Measurements from ENCODE around the gene NDUFS7.
A peak's percentile ranks its signal among the peaks of the same experiment; 100 is the strongest.

The NDUFS7 gene

DNA sequence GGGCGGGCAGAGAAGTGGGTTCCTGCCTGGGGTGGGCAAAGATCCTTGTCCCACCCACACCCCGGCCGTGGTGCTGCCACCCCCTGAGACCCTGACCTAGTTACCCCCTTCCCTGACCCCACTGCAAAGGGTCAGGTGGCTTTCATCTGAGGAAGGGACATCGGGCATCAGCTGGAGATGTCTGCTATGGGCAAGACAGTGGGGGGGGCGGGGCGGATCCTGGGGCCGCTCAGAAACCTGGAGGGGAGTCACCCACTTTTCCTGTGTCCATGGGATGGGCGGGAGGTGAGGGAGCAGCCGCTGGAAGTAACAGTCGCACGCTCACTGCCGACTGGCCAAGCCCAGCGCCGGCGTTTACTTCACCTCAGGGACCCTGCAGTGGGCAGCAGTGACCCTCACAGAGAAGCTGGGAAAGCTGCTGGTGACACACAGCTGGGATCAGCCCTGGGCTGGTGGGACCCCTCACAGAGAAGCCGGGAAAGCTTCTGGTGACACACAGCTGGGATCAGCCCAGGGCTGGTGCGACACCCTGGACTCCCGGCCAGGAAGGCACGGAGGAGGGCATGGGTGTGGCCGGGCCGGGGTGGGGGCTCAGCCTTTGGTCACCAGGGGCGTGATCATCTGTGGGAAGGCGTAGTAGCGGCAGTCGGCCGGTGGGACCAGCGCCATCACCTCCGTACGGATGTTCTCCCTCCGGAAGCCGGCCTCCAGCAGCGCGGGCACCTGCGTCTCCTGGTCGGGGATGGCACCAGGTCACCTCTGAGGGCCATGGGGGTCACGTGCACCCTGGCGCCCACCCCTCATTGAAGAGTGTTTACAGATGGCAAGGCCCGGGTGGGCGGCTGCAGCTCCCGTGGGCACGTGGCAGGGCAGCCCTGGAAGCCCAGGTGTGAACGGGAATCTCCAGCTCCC lies 13.3 kb downstream of the NDUFS7 start:
- Mint-ChIP-seq H3K4me3 (no peak overlapping the region), H3K36me3 (ENCODE audit: low read depth) (peaks cover 42% of the 10 kb centered on the region), H3K27ac (peak overlapping the region; percentile 37), H3K4me1 (ENCODE audit: low read depth) (peaks cover 22% of the 10 kb centered on the region), H3K9me3 (no peaks in the 10 kb centered on the region), H3K27me3 (peaks cover 26% of the 10 kb centered on the region)
- intact Hi-C loops (cut with micrococcal nuclease), result no loop called here

DNA sequence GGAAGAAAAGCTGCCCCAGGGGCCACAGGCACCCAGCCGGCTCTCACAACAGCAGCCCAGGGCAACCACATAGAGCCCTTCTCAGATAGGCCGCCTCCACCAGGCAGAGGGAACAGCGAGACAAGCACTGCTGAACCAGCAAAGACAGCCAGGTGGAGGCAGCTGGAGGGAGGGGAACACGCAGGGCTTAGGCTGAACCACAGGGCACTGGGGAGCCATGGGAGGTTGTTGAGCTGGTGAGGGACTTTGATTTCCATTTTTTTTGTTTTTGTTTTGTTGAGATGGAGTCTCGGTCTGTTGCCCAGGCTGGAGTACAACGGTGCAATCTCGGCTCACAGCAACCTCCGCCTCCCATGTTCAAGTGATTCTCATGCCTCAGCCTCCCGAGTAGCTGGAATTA lies 14.1 kb downstream of the NDUFS7 start:
- H3K27me3 Mint-ChIP-seq, result peaks cover 34% of the 10 kb centered on the region
- H3K36me3 Mint-ChIP-seq (ENCODE audit: low read depth), result peaks cover 34% of the 10 kb centered on the region
- no peak overlapping the region for H3K27ac Mint-ChIP-seq
- no peaks in the 10 kb centered on the region for H3K9me3 Mint-ChIP-seq
- peaks cover 28% of the 10 kb centered on the region for H3K4me1 Mint-ChIP-seq (ENCODE audit: low read depth)
- no peak overlapping the region for H3K4me3 Mint-ChIP-seq
- intact Hi-C loops (cut with micrococcal nuclease), result no loop called here

DNA sequence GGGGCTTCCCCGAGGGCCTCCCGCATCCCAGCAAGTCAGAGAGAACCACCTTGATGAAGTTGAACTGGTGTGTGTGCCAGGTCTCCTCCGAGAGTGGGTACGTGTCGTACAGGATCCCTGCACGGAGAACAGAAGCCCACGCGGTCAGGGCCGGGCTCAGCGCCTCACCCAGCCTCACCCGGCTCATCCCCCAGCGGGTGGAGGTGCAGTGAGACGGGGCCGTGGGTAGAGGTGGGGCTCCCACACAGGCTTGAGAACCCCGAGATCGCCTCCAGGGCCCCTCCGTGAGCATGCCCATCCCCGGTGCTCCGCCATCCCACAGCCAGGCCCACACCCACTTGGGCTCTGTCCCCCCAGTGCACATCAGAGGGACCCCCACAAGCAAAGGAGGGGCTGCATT lies 15.4 kb downstream of the NDUFS7 start:
- Mint-ChIP-seq H3K36me3 (ENCODE audit: low read depth) (peaks cover 21% of the 10 kb centered on the region), H3K9me3 (no peaks in the 10 kb centered on the region), H3K27me3 (peaks cover 44% of the 10 kb centered on the region), H3K27ac (no peak overlapping the region), H3K4me3 (no peak overlapping the region), H3K4me1 (ENCODE audit: low read depth) (peaks cover 30% of the 10 kb centered on the region)
- intact Hi-C loops (cut with micrococcal nuclease), result no loop called here

DNA sequence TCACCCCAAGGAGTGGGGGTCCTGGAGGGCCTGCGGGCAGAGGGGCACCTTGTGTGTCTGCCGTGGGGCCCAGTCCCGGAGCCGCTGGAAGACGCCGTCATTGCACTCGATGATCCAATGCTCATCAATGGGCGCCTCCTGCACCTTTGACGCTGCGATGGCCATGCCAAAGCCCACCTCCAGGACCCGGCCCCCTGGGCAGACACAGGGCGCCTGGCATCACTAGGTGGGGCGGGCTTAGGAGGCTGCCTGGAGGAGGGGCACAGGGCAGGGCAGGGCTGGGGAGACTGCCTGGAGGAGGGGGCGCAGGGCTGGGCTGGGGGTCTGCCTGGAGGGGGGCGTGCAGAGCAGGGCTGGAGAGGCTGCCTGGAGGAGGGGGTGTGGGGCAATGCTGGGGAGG lies 16.0 kb downstream of the NDUFS7 start:
- Mint-ChIP-seq H3K36me3 (ENCODE audit: low read depth) (peaks cover 15% of the 10 kb centered on the region), H3K4me1 (ENCODE audit: low read depth) (peaks cover 36% of the 10 kb centered on the region), H3K27ac (no peak overlapping the region), H3K4me3 (no peak overlapping the region), H3K9me3 (no peaks in the 10 kb centered on the region), H3K27me3 (peaks cover 47% of the 10 kb centered on the region)
- intact Hi-C loops (cut with micrococcal nuclease), result no loop called here

DNA sequence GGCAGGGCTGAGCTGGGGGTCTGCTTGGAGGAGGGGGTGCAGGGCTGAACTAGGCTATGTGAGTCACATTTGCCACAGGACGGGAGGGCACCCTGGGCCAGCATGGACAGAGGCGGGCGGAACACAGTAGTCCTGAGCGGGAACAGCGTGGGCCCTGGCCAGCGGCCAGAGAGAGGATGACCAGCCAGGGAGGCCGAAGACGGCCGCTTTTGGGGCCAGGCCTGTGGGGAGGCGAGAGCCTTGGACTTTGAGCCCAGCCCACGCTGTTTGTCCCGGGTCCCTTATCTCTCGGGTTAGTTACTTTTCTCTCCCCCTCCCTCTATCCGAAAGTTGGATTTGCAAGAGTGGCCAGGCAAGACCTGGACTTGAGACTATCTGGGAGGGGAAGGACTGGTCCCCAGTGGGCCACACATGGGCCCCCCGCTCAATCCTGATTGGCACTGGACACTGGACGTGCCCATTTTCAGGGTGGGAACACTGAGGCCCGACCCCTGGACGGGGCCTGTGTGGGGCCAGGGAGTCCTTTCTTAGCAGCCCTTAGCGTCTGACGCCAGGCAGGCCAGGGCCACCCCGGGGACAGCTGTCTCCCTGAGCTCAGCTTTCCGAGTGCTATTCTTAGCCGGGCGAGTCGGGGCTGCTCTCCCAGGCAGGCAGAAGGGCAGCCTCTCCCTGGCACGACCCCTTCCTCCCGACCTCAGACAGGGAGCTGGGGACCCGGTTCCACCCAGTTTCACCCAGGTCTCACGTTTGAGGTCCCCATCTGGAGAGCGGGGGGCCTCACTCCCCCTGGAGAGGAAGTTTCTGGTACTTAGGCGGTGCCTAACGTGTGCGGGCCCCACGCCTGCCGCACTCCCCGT lies 16.8 kb downstream of the NDUFS7 start:
- H3K27ac Mint-ChIP-seq, result no peak overlapping the region

GRCh38 chr19:1401138-1401888 lies 17.6 kb downstream of the NDUFS7 start, which contains the start of gene GAMT:
GAMT (minus strand) TSS chr19:1401542; CDS start chr19:1401476, 66 bp downstream.
- H3K27ac Mint-ChIP-seq, result no peak within 1 kb of the TSS
- H3K9me3 Mint-ChIP-seq, result no peaks in the 10 kb centered on the region
- peak within 1 kb of the TSS; percentile 50 for H3K4me3 Mint-ChIP-seq
- peaks cover 30% of the 10 kb centered on the region for H3K4me1 Mint-ChIP-seq (ENCODE audit: low read depth)
- intact Hi-C loops (cut with micrococcal nuclease), result no loop called here
- H3K36me3 Mint-ChIP-seq (ENCODE audit: low read depth), result no peaks in the 10 kb centered on the region
- H3K27me3 Mint-ChIP-seq, result peaks cover 47% of the 10 kb centered on the region

More for the DNA sequence above, 16.8 kb downstream of the NDUFS7 start:
- H3K36me3 Mint-ChIP-seq (ENCODE audit: low read depth), result peaks cover 7% of the 10 kb centered on the region
- peaks cover 36% of the 10 kb centered on the region for H3K4me1 Mint-ChIP-seq (ENCODE audit: low read depth)
- peak overlapping the region; percentile 50 for H3K4me3 Mint-ChIP-seq
- H3K27me3 Mint-ChIP-seq, result peaks cover 47% of the 10 kb centered on the region
- no peaks in the 10 kb centered on the region for H3K9me3 Mint-ChIP-seq
- intact Hi-C loops (cut with micrococcal nuclease), result no loop called here

DNA sequence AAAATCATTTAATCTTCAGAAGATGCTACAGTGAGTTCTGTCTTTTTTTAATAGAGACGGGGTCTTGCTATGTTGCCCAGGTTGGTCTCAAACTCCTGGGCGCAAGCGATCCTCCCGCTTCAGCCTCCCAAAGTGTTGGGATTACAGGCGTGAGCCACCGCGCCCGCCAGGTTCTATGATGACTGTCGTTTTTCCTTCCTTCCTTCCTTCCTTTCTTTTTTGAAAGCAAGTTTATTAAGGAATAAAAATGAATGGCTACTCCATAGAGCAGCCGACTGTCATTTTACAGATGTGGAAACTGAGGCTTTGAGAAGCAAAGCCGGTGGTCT lies 18.1 kb downstream of the NDUFS7 start:
- Mint-ChIP-seq H3K9me3 (no peaks in the 10 kb centered on the region), H3K4me3 (peak overlapping the region; percentile 13), H3K36me3 (ENCODE audit: low read depth) (no peaks in the 10 kb centered on the region), H3K27ac (no peak overlapping the region), H3K27me3 (peaks cover 47% of the 10 kb centered on the region), H3K4me1 (ENCODE audit: low read depth) (peaks cover 30% of the 10 kb centered on the region)
- intact Hi-C loops (cut with micrococcal nuclease), result no loop called here

- Mint-ChIP-seq H3K27ac (no peak overlapping the region), H3K36me3 (ENCODE audit: low read depth) (no peaks in the 10 kb centered on the region), H3K4me1 (ENCODE audit: low read depth) (peaks cover 24% of the 10 kb centered on the region), H3K4me3 (no peak overlapping the region), H3K9me3 (no peaks in the 10 kb centered on the region), H3K27me3 (peaks cover 47% of the 10 kb centered on the region)
- intact Hi-C loops (cut with micrococcal nuclease), result no loop called here
These were observed 18.8 kb downstream of the NDUFS7 start for GRCh38 chr19:1402411-1403070.

DNA sequence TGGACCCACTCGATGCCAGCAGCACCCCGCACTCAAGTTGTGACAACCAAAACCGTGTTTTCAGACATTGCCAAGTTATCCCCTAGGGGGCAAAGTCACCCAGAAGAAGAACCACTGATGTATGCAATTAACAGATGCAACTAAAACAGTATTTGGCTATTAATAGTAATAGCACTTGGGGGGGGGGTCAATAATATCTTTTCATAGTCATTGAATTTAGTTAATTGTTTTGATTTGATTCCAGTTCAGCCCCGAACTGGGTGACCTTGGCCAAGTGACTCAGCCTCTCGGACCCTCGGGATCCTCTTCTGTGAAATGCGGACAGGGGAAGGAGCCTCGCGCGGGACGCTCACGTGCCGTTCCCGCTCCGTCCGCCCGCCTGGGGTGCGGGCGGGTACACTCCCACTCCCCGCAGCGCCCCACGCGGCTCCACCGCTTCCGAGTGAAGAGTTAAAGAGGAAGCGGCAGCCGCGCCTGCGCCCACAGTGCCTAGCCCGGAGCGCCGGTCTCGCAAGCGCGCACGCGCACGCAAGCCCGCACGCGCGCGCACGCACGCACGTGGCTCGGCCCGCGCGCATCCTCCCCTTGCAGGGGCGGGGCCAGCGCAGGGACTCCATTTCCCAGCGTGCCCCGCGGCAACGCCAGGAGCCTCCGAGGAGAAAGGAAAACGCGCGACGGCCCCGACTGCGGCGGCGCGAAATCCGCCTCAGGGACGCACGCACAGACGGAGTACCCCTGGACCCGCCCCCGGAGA lies 23.2 kb downstream of the NDUFS7 start:
- H3K4me1 Mint-ChIP-seq (ENCODE audit: low read depth), result peaks cover 55% of the 10 kb centered on the region
- peaks cover 30% of the 10 kb centered on the region for H3K36me3 Mint-ChIP-seq (ENCODE audit: low read depth)
- intact Hi-C loops (cut with micrococcal nuclease), result no loop called here
- H3K9me3 Mint-ChIP-seq, result no peaks in the 10 kb centered on the region
- peaks cover 21% of the 10 kb centered on the region for H3K27me3 Mint-ChIP-seq
- peak overlapping the region; percentile 73 for H3K27ac Mint-ChIP-seq
- peak overlapping the region; percentile 69 for H3K4me3 Mint-ChIP-seq

GRCh38 chr19:1407528-1408299 lies 24.0 kb downstream of the NDUFS7 start, which contains the start of gene DAZAP1:
DAZAP1 (plus strand) TSS chr19:1407586; CDS start chr19:1407774, 188 bp downstream.
- H3K27me3 Mint-ChIP-seq, result peaks cover 14% of the 10 kb centered on the region
- peaks cover 37% of the 10 kb centered on the region for H3K36me3 Mint-ChIP-seq (ENCODE audit: low read depth)
- H3K4me1 Mint-ChIP-seq (ENCODE audit: low read depth), result peaks cover 57% of the 10 kb centered on the region
- H3K27ac Mint-ChIP-seq, result peak within 1 kb of the TSS; percentile 81
- peak within 1 kb of the TSS; percentile 91 for H3K4me3 Mint-ChIP-seq
- intact Hi-C loops (cut with micrococcal nuclease), result no loop called here
- no peaks in the 10 kb centered on the region for H3K9me3 Mint-ChIP-seq

- intact Hi-C loops (cut with micrococcal nuclease), result no loop called here
- peak overlapping the region; percentile 81 for H3K27ac Mint-ChIP-seq
- H3K4me1 Mint-ChIP-seq (ENCODE audit: low read depth), result peaks cover 62% of the 10 kb centered on the region
- peaks cover 6% of the 10 kb centered on the region for H3K27me3 Mint-ChIP-seq
- H3K9me3 Mint-ChIP-seq, result no peaks in the 10 kb centered on the region
- H3K36me3 Mint-ChIP-seq (ENCODE audit: low read depth), result peaks cover 46% of the 10 kb centered on the region
- peak overlapping the region; percentile 91 for H3K4me3 Mint-ChIP-seq
These were observed 24.8 kb downstream of the NDUFS7 start for GRCh38 chr19:1408300-1409203.

Measured in dendritic cell treated with granulocyte-macrophage colony-stimulating factor and Interleukin-4, amounts not matched to agents 40 ng/mL and 50 ng/mL, for 4 days (primary cell).